Naive B cell (primary cell): ENCODE results near the gene ACSL1. TPM values are rescaled to one million over a fixed set of nuclear protein-coding genes. Genes with fewer than 3 reads are reported as not detected.

Experiments
- ATAC-seq, 2 donors: fragments of 150-1000 bp; cut with Tn5 transposase; 2 replicates each; pipeline ENCODE4 v1.10.0; 2021; ENCODE audit warnings: low read depth in 2 of 2, mild to moderate bottlenecking in 2 of 2, moderate library complexity in 2 of 2
- DNase-seq: peaks from one replicate; pipeline ENCODE4 v3.0.0; 2022
- H3K27ac Mint-ChIP-seq, 6 donors: one replicate each; pipeline ENCODE4 v1.8.0; 2020 to 2022; ENCODE audit warnings: mild to moderate bottlenecking in 6 of 6, mixed read lengths in 6 of 6, moderate library complexity in 5 of 6, inconsistent platforms in 2 of 6
- H3K27me3 Mint-ChIP-seq, 3 donors: one replicate each; pipeline ENCODE4 v1.8.0; 2021 to 2022; ENCODE audit warnings: mixed read lengths in 3 of 3, mild to moderate bottlenecking in 1 of 3
- H3K36me3 Mint-ChIP-seq, 2 donors: one replicate each; pipeline ENCODE4 v1.8.0; 2020 to 2022; ENCODE audit warnings: mixed read lengths in 2 of 2, inconsistent platforms in 1 of 2, mild to moderate bottlenecking in 1 of 2
- H3K4me1 Mint-ChIP-seq, 3 donors: one replicate each; pipeline ENCODE4 v1.8.0; 2020 to 2022; ENCODE audit warnings: mixed read lengths in 3 of 3, inconsistent platforms in 1 of 3, mild to moderate bottlenecking in 1 of 3, moderate library complexity in 1 of 3
- H3K4me3 Mint-ChIP-seq, 8 donors: one replicate each; pipeline ENCODE4 v1.8.0; 2020 to 2022; ENCODE audit warnings: mild to moderate bottlenecking in 8 of 8, mixed read lengths in 8 of 8, moderate library complexity in 8 of 8, inconsistent platforms in 2 of 8
- H3K9me3 Mint-ChIP-seq, 7 donors: one replicate each; pipeline ENCODE4 v1.8.0; 2020 to 2022; ENCODE audit warnings: mixed read lengths in 7 of 7, mild to moderate bottlenecking in 5 of 7, inconsistent platforms in 2 of 7, moderate library complexity in 1 of 7
- polyA plus RNA-seq, 6 donors: library from polyadenylated mRNA; unstranded; fragments of 300-500 nt; fragmentation: Illumina TruSeq; gene quantifications; one replicate each; pipeline ENCODE4 v1.2.3, GENCODE V29; 2021; ENCODE audit warnings: low read depth in 6 of 6

ACSL1 gene
- polyA plus RNA-seq, 6 donors from 2014 or later, result 5.0 to 10.1 (median 6.8) TPM

GRCh38 chr4:184763150-184763780, 62.5 kb downstream of the ACSL1 start:
- Mint-ChIP-seq H3K9me3 (peaks cover 0 to 2% (median 1%) of the 10 kb centered on the region in 7 donors), H3K27me3 (no peaks in the 10 kb centered on the region), H3K4me3 (no peak overlapping the region), H3K27ac (no peak overlapping the region), H3K36me3 (peaks cover 26 to 46% of the 10 kb centered on the region in 2 donors), H3K4me1 (peaks cover 0 to 12% (median 3%) of the 10 kb centered on the region in 3 donors)
- DNase-seq (no peak), ATAC-seq (no peak)

- H3K27ac Mint-ChIP-seq, result peak overlapping the region in 3 of 6 donors; percentile 33 to 57 (median 45)
- peaks cover 19 to 44% of the 10 kb centered on the region in 2 donors for H3K36me3 Mint-ChIP-seq
Measured at GRCh38 chr4:184762100-184762499, 63.7 kb downstream of the ACSL1 start.

DNA sequence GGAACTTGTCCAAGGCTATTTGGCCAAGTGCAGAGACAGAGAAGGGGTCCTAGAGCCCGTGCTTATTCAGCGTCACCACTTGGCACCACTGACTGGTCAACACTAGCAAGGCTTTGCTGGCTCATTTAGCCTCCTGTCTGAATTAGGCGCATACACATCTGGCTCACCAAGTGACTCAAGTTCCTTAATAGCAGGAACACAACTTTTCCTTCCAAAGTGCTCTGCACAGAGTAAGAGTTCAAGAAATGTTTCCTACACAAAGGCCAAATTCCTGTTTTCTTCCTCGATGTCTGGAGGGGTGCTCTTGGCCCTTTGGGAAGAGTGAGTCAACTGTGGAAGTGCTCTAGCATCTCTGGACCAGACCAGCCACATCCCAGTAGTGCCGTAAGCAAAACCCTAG, 65.1 kb downstream of the ACSL1 start:
- H3K4me1 Mint-ChIP-seq, result peaks cover 0 to 12% (median 3%) of the 10 kb centered on the region in 3 donors
- H3K27me3 Mint-ChIP-seq, result no peaks in the 10 kb centered on the region
- H3K4me3 Mint-ChIP-seq, result no peak overlapping the region
- H3K9me3 Mint-ChIP-seq, result peaks cover 0 to 2% (median 1%) of the 10 kb centered on the region in 7 donors
- DNase-seq (no peak), ATAC-seq (no peak)
- peaks cover 16 to 44% of the 10 kb centered on the region in 2 donors for H3K36me3 Mint-ChIP-seq
- peak overlapping the region in 1 of 6 donors; percentile 61 for H3K27ac Mint-ChIP-seq

More at GRCh38 chr4:184762100-184762499, 63.7 kb downstream of the ACSL1 start:
- H3K4me3 Mint-ChIP-seq, result no peak overlapping the region
- DNase-seq (no peak), ATAC-seq (peak; percentile 78 to 80)
- no peaks in the 10 kb centered on the region for H3K27me3 Mint-ChIP-seq
- H3K4me1 Mint-ChIP-seq, result peaks cover 0 to 12% (median 3%) of the 10 kb centered on the region in 3 donors
- H3K9me3 Mint-ChIP-seq, result peaks cover 0 to 2% (median 1%) of the 10 kb centered on the region in 7 donors

DNA sequence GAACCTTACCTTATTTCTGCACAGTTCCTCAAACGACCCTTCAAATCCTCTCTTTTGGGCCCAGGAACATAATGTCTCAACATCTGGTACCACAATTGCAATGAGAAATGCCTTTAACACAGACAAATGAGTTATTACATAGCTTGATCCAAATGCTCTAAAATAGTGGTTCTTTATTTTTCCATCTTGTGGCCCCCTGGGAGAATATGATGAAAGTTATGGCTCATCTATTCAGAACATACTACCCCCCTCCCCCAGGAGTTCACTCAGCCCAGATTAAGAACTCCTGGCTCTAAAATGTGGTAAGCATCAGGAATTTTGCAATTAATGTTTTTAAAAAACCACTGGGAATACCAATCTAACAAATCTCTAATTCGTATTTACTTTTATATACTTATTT, 68.0 kb downstream of the ACSL1 start:
- Mint-ChIP-seq H3K4me1 (peaks cover 0 to 10% (median 3%) of the 10 kb centered on the region in 3 donors), H3K27ac (peak overlapping the region in 1 of 6 donors; percentile 53), H3K4me3 (no peak overlapping the region), H3K36me3 (peaks cover 18 to 52% of the 10 kb centered on the region in 2 donors), H3K9me3 (peaks cover 0 to 2% (median 0%) of the 10 kb centered on the region in 7 donors), H3K27me3 (no peaks in the 10 kb centered on the region)
- DNase-seq, result no peak
- no peak for ATAC-seq

DNA sequence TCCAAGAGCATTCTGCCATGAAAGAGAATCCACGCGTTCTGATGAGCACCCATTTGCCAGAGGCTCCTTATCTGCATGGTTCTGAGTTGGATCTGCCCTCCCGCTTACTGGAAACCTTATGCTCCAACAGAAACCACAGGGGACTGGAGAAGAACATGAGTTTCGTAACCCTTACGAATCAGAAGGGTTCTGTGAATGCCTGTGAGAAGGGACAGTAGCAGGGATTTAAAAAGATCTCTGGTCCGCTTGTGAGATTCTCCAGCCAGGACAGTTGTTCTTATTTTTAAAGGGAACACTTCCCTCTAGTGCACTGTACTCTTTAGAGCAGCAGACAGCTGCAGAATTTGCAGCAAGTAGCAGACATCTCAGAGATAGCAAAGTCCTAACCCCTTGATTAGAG, 69.4 kb downstream of the ACSL1 start:
- peaks cover 0 to 2% (median 0%) of the 10 kb centered on the region in 7 donors for H3K9me3 Mint-ChIP-seq
- ATAC-seq (no peak), DNase-seq (no peak)
- no peaks in the 10 kb centered on the region for H3K4me1 Mint-ChIP-seq
- no peak overlapping the region for H3K4me3 Mint-ChIP-seq
- H3K36me3 Mint-ChIP-seq, result peaks cover 18 to 42% of the 10 kb centered on the region in 2 donors
- H3K27ac Mint-ChIP-seq, result no peak overlapping the region
- peaks cover 0 to 4% (median 0%) of the 10 kb centered on the region in 3 donors for H3K27me3 Mint-ChIP-seq

DNA sequence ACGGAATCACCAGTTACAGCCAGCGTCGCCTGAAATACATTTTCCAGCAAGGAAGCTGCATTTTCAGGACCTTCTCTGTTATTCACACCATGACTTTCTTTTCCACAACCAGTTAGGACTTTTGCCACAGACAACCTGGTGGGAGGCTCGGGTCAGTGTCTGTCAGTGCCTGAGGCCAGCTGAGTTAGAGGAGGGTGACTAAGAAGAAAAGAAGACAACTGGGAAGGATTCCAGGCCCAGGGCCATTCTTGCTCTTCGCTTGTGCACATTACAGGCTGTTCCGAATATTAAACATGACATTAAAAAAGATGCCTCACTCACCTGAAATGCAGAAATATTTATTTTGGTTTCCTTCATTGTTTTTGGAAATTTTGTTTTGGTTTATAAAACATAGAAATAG, 70.5 kb downstream of the ACSL1 start:
- Mint-ChIP-seq H3K4me3 (no peak overlapping the region), H3K27ac (no peak overlapping the region), H3K27me3 (peaks cover 0 to 4% (median 0%) of the 10 kb centered on the region in 3 donors)

DNA sequence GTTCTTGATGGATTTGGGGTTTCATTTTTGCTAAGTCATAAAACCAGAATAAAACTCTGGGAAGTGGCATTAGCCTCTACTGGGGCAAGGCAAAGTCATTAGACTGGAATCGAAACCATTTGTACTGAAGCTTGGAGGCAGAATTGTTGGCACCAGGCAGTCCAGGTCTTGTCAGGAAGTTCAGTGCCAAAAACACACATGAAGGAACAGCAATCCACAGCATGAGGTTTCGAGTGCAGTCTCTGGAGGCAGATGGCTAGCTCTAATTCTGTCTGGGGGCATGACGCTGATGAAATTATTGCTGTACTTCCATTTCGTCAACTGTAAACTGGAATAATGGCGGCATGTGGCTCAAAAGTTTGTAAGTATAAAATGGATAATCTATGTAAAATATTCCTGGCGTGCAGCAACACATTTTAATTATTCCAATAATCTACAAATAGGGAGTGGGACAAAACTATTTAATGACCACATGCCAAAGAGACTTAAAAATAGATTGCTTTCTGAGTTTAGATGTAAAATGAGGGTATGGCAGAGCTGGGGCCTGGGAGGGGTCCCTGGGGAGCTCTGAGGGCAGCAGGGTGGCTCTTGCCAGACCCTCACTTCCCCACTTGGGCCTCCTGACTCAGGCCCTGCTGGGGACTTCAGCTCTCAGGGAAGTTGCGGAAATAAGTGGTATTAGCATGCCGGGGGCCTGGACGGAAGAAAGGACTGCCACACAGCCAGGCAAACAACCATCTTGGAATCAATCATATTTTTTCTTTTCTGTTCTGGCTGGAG, 73.1 kb downstream of the ACSL1 start:
- H3K4me1 Mint-ChIP-seq, result no peaks in the 10 kb centered on the region
- H3K27ac Mint-ChIP-seq, result no peak overlapping the region
- peaks cover 10 to 31% of the 10 kb centered on the region in 2 donors for H3K36me3 Mint-ChIP-seq
- H3K4me3 Mint-ChIP-seq, result no peak overlapping the region
- ATAC-seq (no peak), DNase-seq (no peak)
- H3K9me3 Mint-ChIP-seq, result no peaks in the 10 kb centered on the region
- peaks cover 0 to 4% (median 0%) of the 10 kb centered on the region in 3 donors for H3K27me3 Mint-ChIP-seq

More for the DNA sequence above, 70.5 kb downstream of the ACSL1 start:
- Mint-ChIP-seq H3K36me3 (peaks cover 17 to 39% of the 10 kb centered on the region in 2 donors), H3K4me1 (no peaks in the 10 kb centered on the region), H3K9me3 (peaks cover 0 to 2% (median 0%) of the 10 kb centered on the region in 7 donors)
- ATAC-seq (no peak), DNase-seq (no peak)

GRCh38 chr4:184751585-184751956, 74.2 kb downstream of the ACSL1 start:
- Mint-ChIP-seq H3K27ac (peak overlapping the region in 1 of 6 donors; percentile 24), H3K9me3 (peaks cover 0 to 2% (median 0%) of the 10 kb centered on the region in 7 donors), H3K4me3 (no peak overlapping the region), H3K36me3 (peaks cover 10 to 21% of the 10 kb centered on the region in 2 donors), H3K4me1 (peaks cover 0 to 8% (median 5%) of the 10 kb centered on the region in 3 donors), H3K27me3 (peaks cover 0 to 4% (median 0%) of the 10 kb centered on the region in 3 donors)
- DNase-seq, result no peak
- ATAC-seq, result no peak

- Mint-ChIP-seq H3K4me3 (peak overlapping the region in 1 of 8 donors; percentile 76), H3K36me3 (peaks cover 10 to 21% of the 10 kb centered on the region in 2 donors), H3K27me3 (peaks cover 0 to 4% (median 0%) of the 10 kb centered on the region in 3 donors), H3K27ac (peak overlapping the region in 1 of 6 donors; percentile 61), H3K4me1 (peaks cover 3 to 13% (median 10%) of the 10 kb centered on the region in 3 donors), H3K9me3 (peaks cover 0 to 2% (median 0%) of the 10 kb centered on the region in 7 donors)
- ATAC-seq (no peak), DNase-seq (no peak)
Measured at GRCh38 chr4:184750926-184751584, 74.7 kb downstream of the ACSL1 start.

DNA sequence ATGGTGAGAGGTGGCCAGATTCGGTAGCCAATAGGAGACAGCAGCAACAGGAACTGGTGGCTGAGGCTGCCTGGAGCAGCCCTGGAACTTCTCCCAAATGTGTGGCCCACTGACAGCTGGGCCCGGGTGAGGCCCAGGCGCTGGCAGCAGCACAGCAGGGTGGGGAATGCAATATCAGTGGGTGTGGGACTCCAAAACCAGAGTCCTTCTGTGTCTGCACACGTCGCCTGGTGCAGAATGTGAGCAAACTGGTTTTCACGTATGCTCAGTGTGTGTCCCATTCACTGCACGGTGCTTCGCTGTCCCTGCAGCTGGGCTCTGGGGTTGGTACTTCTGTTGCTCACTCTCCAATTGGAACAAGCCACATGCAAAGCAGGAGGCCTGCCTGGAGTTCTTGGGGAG, 77.5 kb downstream of the ACSL1 start:
- Mint-ChIP-seq H3K36me3 (peaks cover 0 to 4% of the 10 kb centered on the region in 2 donors), H3K27ac (no peak overlapping the region), H3K27me3 (peaks cover 0 to 4% (median 0%) of the 10 kb centered on the region in 3 donors), H3K4me3 (no peak overlapping the region), H3K4me1 (peaks cover 6 to 16% (median 14%) of the 10 kb centered on the region in 3 donors), H3K9me3 (peaks cover 0 to 2% (median 0%) of the 10 kb centered on the region in 7 donors)
- ATAC-seq, result no peak
- DNase-seq, result no peak

GRCh38 chr4:184747034-184747830, 78.5 kb downstream of the ACSL1 start:
- Mint-ChIP-seq H3K4me3 (peak overlapping the region in 1 of 8 donors; percentile 40), H3K27ac (peak overlapping the region in 2 of 6 donors; percentile 34 to 61), H3K4me1 (peaks cover 6 to 16% (median 14%) of the 10 kb centered on the region in 3 donors)

More at GRCh38 chr4:184747034-184747830, 78.5 kb downstream of the ACSL1 start:
- ATAC-seq (no peak), DNase-seq (no peak)
- Mint-ChIP-seq H3K36me3 (no peaks in the 10 kb centered on the region), H3K27me3 (peaks cover 0 to 4% (median 0%) of the 10 kb centered on the region in 3 donors), H3K9me3 (peaks cover 0 to 2% (median 0%) of the 10 kb centered on the region in 7 donors)
